Kidney capillary endothelial cell (primary cell): ENCODE data around the gene FYCO1.
"Not testable (repeated sequence)": the region's sequence is repeated elsewhere in the genome, so short reads cannot be mapped to it uniquely, and the experiment has no call there.

Experiments
- DNase-seq: peaks from one replicate; pipeline ENCODE4 v3.0.0-alpha.2; 2018; ENCODE audit warnings: low spot score

FYCO1 gene

GRCh38 chr3:46010519-46011113 is 15.0 kb upstream of the FYCO1 start:
- no peak for DNase-seq

GRCh38 chr3:46008058-46008457 is 12.4 kb upstream of the FYCO1 start:
- DNase-seq, result no peak

GRCh38 chr3:46007280-46007679 is 11.7 kb upstream of the FYCO1 start:
- DNase-seq, result no peak

- no peak for DNase-seq
Measured at GRCh38 chr3:46006238-46007032, 10.8 kb upstream of the FYCO1 start.

GRCh38 chr3:46003706-46004105 is 8.1 kb upstream of the FYCO1 start:
- DNase-seq, result not testable (repeated sequence)

- no peak for DNase-seq
Measured at GRCh38 chr3:46001178-46001577, 5.6 kb upstream of the FYCO1 start.

GRCh38 chr3:45997942-45998341 is 2.3 kb upstream of the FYCO1 start:
- no peak for DNase-seq

- DNase-seq, result not testable (repeated sequence)
Measured at GRCh38 chr3:45997499-45997898, 1.9 kb upstream of the FYCO1 start.

GRCh38 chr3:45994419-45995235 is 997 bp downstream of the FYCO1 start:
- no peak for DNase-seq

GRCh38 chr3:45993421-45994027 is 2.1 kb downstream of the FYCO1 start:
- no peak for DNase-seq

- DNase-seq, result no peak
Measured at GRCh38 chr3:45992821-45993221, 2.8 kb downstream of the FYCO1 start.

GRCh38 chr3:45992133-45992729 is 3.4 kb downstream of the FYCO1 start:
- DNase-seq, result no peak

- no peak for DNase-seq
Measured at GRCh38 chr3:45991341-45991740, 4.3 kb downstream of the FYCO1 start.

- no peak for DNase-seq
Measured at GRCh38 chr3:45990181-45990580, 5.4 kb downstream of the FYCO1 start.

GRCh38 chr3:45988804-45989203 is 6.8 kb downstream of the FYCO1 start:
- DNase-seq, result peak; percentile 79

GRCh38 chr3:45988362-45988761 is 7.3 kb downstream of the FYCO1 start:
- DNase-seq, result no peak

- DNase-seq, result no peak
Measured at GRCh38 chr3:45987368-45988291, 8.0 kb downstream of the FYCO1 start.

- no peak for DNase-seq
Measured at GRCh38 chr3:45986303-45986982, 9.2 kb downstream of the FYCO1 start.

GRCh38 chr3:45985532-45986302 is 9.9 kb downstream of the FYCO1 start:
- DNase-seq, result no peak
